Measurements from ENCODE around the gene SLC25A40. TPM values are rescaled to one million over a fixed set of nuclear protein-coding genes. Genes with fewer than 3 reads are reported as not detected.

Gene SLC25A40
- total RNA-seq, 1 experiment from 2014 or later: 5.2 TPM

DNA sequence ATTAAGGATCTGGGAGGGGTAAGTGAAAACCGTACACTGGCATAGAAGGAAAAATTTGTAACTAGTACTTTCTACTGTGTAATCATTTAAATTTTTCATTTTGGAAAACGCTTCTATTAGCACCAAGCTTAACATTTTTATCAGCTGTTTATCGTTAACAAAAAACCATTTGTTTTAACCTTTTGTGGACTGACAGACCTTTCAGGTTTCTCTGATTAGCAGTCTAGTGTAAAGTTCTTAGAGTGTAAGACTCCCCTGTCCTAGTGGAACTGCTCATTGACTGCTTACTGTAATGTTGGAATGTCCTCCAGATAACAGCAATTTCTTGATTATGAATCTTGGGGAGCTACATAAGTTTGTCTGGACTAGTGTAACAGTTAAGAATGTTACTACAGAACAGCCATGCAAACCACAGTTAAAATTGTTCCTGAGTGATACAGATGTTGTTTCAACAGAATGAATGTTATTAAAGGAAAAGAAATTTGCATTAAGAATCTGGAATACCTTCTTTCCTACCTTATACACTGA, 2.1 kb upstream of the SLC25A40 start:
- ChIA-PET CTCF (no interaction called here), POLR2A (ENCODE audit: unreplicated experiment) (no interaction called here)
- DNase-seq: peak; percentile 5
- peaks cover 92% of the 10 kb centered on the region for H3K79me2 ChIP-seq (ENCODE audit: low read length)
- peaks cover 22% of the 10 kb centered on the region for H3K36me3 ChIP-seq (ENCODE audit: low read depth, low read length)
- peaks cover 17% of the 10 kb centered on the region for H4K20me1 ChIP-seq (ENCODE audit: low read length)
- H3K9me2 ChIP-seq (replicated peaks; ENCODE audit: low read length): no peaks in the 10 kb centered on the region
- H3K4me3 ChIP-seq (ENCODE audit: low read length): peak overlapping the region; percentile 91
- no peak overlapping the region for H3K27ac ChIP-seq (ENCODE audit: low read length)
- peak overlapping the region; percentile 87 for H3K4me2 ChIP-seq (ENCODE audit: low read length)
- intact Hi-C loops (cut with micrococcal nuclease): loop anchor here (10.0 kb wide), 1 partner anchor 663 kb away; the partner anchor contains the start of gene TMEM243
- H3F3A ChIP-seq (ENCODE audit: low read length, unreplicated experiment): no peaks in the 10 kb centered on the region
- H3K4me1 ChIP-seq (ENCODE audit: insufficient read depth, low read length): peaks cover 23% of the 10 kb centered on the region
- H2AFZ ChIP-seq (ENCODE audit: low read length): no peak overlapping the region
- ATAC-seq: no peak
- peak overlapping the region; percentile 94; the same call in 1 of the 2 replicates for H3K9ac ChIP-seq (ENCODE audit: low read length)
- TF ChIP-seq EZH2 (IDR thresholded peaks at IDR 0.05; ENCODE audit: low read length, unreplicated experiment): no peak
- no peak for TF ChIP-seq CTCF (conservative IDR thresholded peaks at IDR 0.05; ENCODE audit: low read depth, low read length)
- no peak for TF ChIP-seq EZH2phosphoT487 (IDR thresholded peaks at IDR 0.05; ENCODE audit: borderline replicate concordance, low read length)
- no peaks in the 10 kb centered on the region for H3K9me3 ChIP-seq (ENCODE audit: low read length)
- BruUV-seq (replicated peaks): no TSS peak
- no peaks in the 10 kb centered on the region for H3K27me3 ChIP-seq (ENCODE audit: low read length)

- intact Hi-C loops (cut with micrococcal nuclease): loop anchor here (10.0 kb wide), 1 partner anchor 663 kb away; the partner anchor contains the start of gene TMEM243
- H3K27ac ChIP-seq (ENCODE audit: low read length): 0 out of 2 replicates have a peak overlapping the region, but pooled peaks have one; percentile 83
- peaks cover 21% of the 10 kb centered on the region for H3K36me3 ChIP-seq (ENCODE audit: low read depth, low read length)
- TF ChIP-seq EZH2phosphoT487 (IDR thresholded peaks at IDR 0.05; ENCODE audit: borderline replicate concordance, low read length) (no peak), CTCF (conservative IDR thresholded peaks at IDR 0.05; ENCODE audit: low read depth, low read length) (no peak)
- POLR2A ChIA-PET (ENCODE audit: unreplicated experiment): no interaction called here
- peaks cover 17% of the 10 kb centered on the region for H4K20me1 ChIP-seq (ENCODE audit: low read length)
- H3K9me2 ChIP-seq (replicated peaks; ENCODE audit: low read length): no peaks in the 10 kb centered on the region
- peak overlapping the region; percentile 94 for H2AFZ ChIP-seq (ENCODE audit: low read length)
- no peaks in the 10 kb centered on the region for H3K27me3 ChIP-seq (ENCODE audit: low read length)
- no peak for ATAC-seq
- peak overlapping the region; percentile 91 for H3K4me3 ChIP-seq (ENCODE audit: low read length)
- H3K79me2 ChIP-seq (ENCODE audit: low read length): peaks cover 92% of the 10 kb centered on the region
- H3F3A ChIP-seq (ENCODE audit: low read length, unreplicated experiment): no peaks in the 10 kb centered on the region
- peak overlapping the region; percentile 94 for H3K9ac ChIP-seq (ENCODE audit: low read length)
- H3K4me1 ChIP-seq (ENCODE audit: insufficient read depth, low read length): peaks cover 23% of the 10 kb centered on the region
- no peaks in the 10 kb centered on the region for H3K9me3 ChIP-seq (ENCODE audit: low read length)
- H3K4me2 ChIP-seq (ENCODE audit: low read length): peak overlapping the region; percentile 87
- no TSS peak for BruUV-seq (replicated peaks)
- DNase-seq: peak; percentile 7
- CTCF ChIA-PET: no interaction called here
Measured at GRCh38 chr7:87877366-87878040, 1.3 kb upstream of the SLC25A40 start.

DNA sequence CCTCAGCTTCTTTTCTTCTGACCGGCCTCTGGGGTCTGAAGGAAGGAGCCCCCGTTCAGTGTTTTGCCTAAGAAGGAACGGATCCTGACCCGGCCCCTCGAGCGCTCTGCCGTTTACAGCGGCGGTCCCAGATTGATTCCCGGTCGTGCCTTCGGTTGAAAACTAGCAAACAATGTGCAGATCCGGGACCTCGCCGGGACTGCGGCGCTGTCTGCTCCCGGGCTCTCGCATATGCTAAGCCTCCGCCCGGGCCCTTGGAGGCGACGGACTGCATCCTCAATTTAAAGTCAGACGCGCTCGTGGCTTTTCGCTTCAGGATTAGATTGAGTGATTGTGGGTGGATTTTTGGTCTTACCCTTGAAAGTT, 692 bp upstream of the SLC25A40 start:
- TF ChIP-seq EZH2phosphoT487 (IDR thresholded peaks at IDR 0.05; ENCODE audit: borderline replicate concordance, low read length) (no peak), CTCF (conservative IDR thresholded peaks at IDR 0.05; ENCODE audit: low read depth, low read length) (no peak), EZH2 (IDR thresholded peaks at IDR 0.05; ENCODE audit: low read length, unreplicated experiment) (no peak)
- peak overlapping the region; percentile 91 for H3K4me3 ChIP-seq (ENCODE audit: low read length)
- H3K9ac ChIP-seq (ENCODE audit: low read length): peak overlapping the region; percentile 94
- BruUV-seq (replicated peaks): TSS peak; percentile 59
- ChIA-PET POLR2A (ENCODE audit: unreplicated experiment) (no interaction called here), CTCF (no interaction called here)
- peak overlapping the region; percentile 94 for H2AFZ ChIP-seq (ENCODE audit: low read length)
- DNase-seq (peak; percentile 41), ATAC-seq (peak; percentile 48)
- no peaks in the 10 kb centered on the region for H3K27me3 ChIP-seq (ENCODE audit: low read length)
- H3K79me2 ChIP-seq (ENCODE audit: low read length): peaks cover 92% of the 10 kb centered on the region
- peak overlapping the region; percentile 87 for H3K4me2 ChIP-seq (ENCODE audit: low read length)
- H3K4me1 ChIP-seq (ENCODE audit: insufficient read depth, low read length): peaks cover 23% of the 10 kb centered on the region
- H4K20me1 ChIP-seq (ENCODE audit: low read length): peaks cover 17% of the 10 kb centered on the region
- intact Hi-C loops (cut with micrococcal nuclease): loop anchor here (10.0 kb wide), 1 partner anchor 662 kb away; the partner anchor contains the start of gene TMEM243
- H3F3A ChIP-seq (ENCODE audit: low read length, unreplicated experiment): no peaks in the 10 kb centered on the region
- no peaks in the 10 kb centered on the region for H3K9me2 ChIP-seq (replicated peaks; ENCODE audit: low read length)
- no peaks in the 10 kb centered on the region for H3K9me3 ChIP-seq (ENCODE audit: low read length)
- H3K36me3 ChIP-seq (ENCODE audit: low read depth, low read length): peaks cover 17% of the 10 kb centered on the region
- H3K27ac ChIP-seq (ENCODE audit: low read length): peak overlapping the region; percentile 83
